GM13976 (cell line): Measurements from ENCODE around the gene SLC25A33.

ENCODE experiments used
- DNase-seq: peaks from one replicate; pipeline ENCODE4 v3.0.0; 2012; ENCODE audit warnings: low spot score
- in situ Hi-C: fragments of 300-500 bp; cut with MboI; formaldehyde crosslinking; loops from one replicate; pipeline ENCODE4 v1.12.0; 2022; ENCODE audit warnings: low sequenced_read_pairs, mixed read lengths, inconsistent platforms; ENCODE audit not compliant: unreplicated experiment
- TF ChIP-seq, protein P1 (sequence below): IDR thresholded peaks from 2 replicates; pipeline ENCODE4 v1.5.1; 2012; ENCODE audit warnings: borderline replicate concordance, mild to moderate bottlenecking; ENCODE audit not compliant: insufficient read depth; ENCODE audit errors: extremely low read depth, missing control alignments, control extremely low read depth

The SLC25A33 gene

GRCh38 chr1:9601942-9602793, 62.9 kb downstream of the SLC25A33 start:
- DNase-seq = no peak
- TF ChIP-seq, protein P1, sequence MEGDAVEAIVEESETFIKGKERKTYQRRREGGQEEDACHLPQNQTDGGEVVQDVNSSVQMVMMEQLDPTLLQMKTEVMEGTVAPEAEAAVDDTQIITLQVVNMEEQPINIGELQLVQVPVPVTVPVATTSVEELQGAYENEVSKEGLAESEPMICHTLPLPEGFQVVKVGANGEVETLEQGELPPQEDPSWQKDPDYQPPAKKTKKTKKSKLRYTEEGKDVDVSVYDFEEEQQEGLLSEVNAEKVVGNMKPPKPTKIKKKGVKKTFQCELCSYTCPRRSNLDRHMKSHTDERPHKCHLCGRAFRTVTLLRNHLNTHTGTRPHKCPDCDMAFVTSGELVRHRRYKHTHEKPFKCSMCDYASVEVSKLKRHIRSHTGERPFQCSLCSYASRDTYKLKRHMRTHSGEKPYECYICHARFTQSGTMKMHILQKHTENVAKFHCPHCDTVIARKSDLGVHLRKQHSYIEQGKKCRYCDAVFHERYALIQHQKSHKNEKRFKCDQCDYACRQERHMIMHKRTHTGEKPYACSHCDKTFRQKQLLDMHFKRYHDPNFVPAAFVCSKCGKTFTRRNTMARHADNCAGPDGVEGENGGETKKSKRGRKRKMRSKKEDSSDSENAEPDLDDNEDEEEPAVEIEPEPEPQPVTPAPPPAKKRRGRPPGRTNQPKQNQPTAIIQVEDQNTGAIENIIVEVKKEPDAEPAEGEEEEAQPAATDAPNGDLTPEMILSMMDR = no peak
- in situ Hi-C loops = loop anchor here (25.0 kb wide), 1 partner anchor 260 kb away; no protein-coding TSS in a partner anchor

GRCh38 chr1:9602794-9603167, 63.5 kb downstream of the SLC25A33 start:
- TF ChIP-seq, protein P1 = no peak
- DNase-seq = no peak
- in situ Hi-C loops = loop anchor here (25.0 kb wide), 1 partner anchor 260 kb away; no protein-coding TSS in a partner anchor

DNA sequence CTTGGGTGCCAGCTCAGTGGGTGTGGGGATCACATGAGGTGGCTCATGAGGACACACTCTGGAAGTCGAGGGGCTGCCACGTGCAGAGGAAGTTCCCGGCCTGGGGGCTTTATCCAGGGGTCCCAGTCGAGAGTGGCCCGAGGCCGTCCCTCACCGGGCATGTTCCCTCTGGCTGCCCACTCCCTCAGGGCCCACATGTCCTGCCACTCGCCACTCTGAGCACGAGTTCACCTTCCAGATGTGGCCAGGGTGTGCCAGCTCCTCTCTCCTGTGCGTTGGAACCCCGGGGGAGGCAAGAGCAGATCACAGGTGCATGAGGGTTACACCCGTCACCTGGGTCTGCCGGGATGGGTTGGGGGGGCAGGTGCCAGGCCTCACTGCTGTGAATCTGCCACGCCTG, 64.0 kb downstream of the SLC25A33 start:
- TF ChIP-seq, protein P1 = no peak
- in situ Hi-C loops = loop anchor here (25.0 kb wide), 1 partner anchor 259 kb away; no protein-coding TSS in a partner anchor
- DNase-seq = no peak

DNA sequence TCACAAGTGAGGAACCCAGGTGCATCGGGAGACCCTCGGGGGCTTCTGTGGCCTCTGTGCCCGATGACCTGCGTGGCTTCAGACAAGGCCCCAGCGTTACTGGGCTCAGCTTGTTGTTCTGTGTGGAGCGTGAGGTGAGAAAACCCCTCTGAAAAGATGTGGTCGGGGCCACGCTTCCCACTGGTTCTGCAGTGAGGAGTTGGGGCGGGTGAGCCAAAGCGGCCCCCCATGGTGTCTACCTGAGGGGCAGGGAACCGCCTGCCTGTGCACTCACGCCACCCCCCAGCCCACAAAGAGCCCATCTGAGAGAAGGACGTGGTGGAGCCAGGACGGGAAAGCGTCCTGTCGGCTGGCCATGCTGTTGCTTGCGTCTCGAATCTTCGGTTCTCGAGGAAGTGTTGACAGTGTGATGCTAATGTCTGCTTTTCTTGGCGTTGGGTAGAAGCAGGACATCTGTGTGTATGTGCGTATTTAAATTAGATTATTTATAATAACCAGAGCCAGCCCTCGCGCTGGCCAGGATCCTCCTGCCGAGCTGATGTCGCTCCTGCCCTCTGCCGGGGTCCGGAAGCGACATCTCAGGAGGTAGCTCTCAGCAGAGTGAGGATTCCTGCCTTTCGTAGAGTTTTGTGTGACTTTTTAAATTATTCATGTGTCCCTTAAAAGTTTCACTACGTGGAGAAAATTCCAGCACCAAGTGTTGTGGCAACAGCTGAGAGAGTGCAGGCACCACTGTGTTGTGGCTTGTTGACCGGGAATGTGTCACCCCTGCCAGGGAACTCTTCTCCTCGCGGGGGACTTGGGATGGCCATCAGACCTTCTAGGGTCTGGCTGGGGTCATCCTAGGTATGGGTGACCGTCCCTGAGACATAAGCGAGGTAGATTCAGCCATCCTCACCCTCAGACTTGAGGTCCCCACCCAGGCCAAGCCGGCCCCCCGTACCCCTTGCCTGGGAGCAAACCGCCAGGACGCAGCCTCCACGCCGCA, 64.8 kb downstream of the SLC25A33 start:
- TF ChIP-seq, protein P1 = no peak
- in situ Hi-C loops = loop anchor here (25.0 kb wide), 1 partner anchor 258 kb away; no protein-coding TSS in a partner anchor
- DNase-seq = no peak

- TF ChIP-seq, protein P1 = no peak
- in situ Hi-C loops = loop anchor here (25.0 kb wide), 1 partner anchor 257 kb away; no protein-coding TSS in a partner anchor
- no peak for DNase-seq
These were observed 65.6 kb downstream of the SLC25A33 start for GRCh38 chr1:9604836-9605235.

GRCh38 chr1:9605946-9606455, 66.7 kb downstream of the SLC25A33 start:
- in situ Hi-C loops = loop anchor here (25.0 kb wide), 1 partner anchor 256 kb away; no protein-coding TSS in a partner anchor
- TF ChIP-seq, protein P1 = no peak
- DNase-seq = no peak
